ENCODE data around the gene PRKCZ.
A peak's percentile ranks its signal among the peaks of the same experiment; 100 is the strongest.

Gene PRKCZ

GRCh38 chr1:2049718-2050431, at the start of gene PRKCZ:
PRKCZ (plus strand) TSS chr1:2050411; CDS start chr1:2050631, 220 bp downstream.
- DNase-seq (peak; percentile 94), ATAC-seq (peak; percentile 94)

- DNase-seq (no peak), ATAC-seq (no peak)
These were observed 49.8 kb upstream of the PRKCZ start for GRCh38 chr1:2000432-2000831.

GRCh38 chr1:2000850-2001249, 49.4 kb upstream of the PRKCZ start:
- no peak for DNase-seq
- ATAC-seq, result no peak

- DNase-seq (no peak), ATAC-seq (no peak)
These were observed 48.3 kb upstream of the PRKCZ start for GRCh38 chr1:2001773-2002411.

GRCh38 chr1:2003541-2004131, 46.6 kb upstream of the PRKCZ start, which contains the start of gene CFAP74:
CFAP74 (minus strand) TSS chr1:2003786; CDS start chr1:1990956, 12,830 bp downstream.
- ATAC-seq (peak; percentile 49), DNase-seq (peak; percentile 40)

GRCh38 chr1:2004856-2005255, 45.4 kb upstream of the PRKCZ start:
- DNase-seq (no peak), ATAC-seq (no peak)

GRCh38 chr1:2009101-2010053, 40.8 kb upstream of the PRKCZ start:
- ATAC-seq (no peak), DNase-seq (no peak)

GRCh38 chr1:2014181-2014580, 36.0 kb upstream of the PRKCZ start:
- DNase-seq (no peak), ATAC-seq (no peak)

GRCh38 chr1:2014741-2015735, 35.2 kb upstream of the PRKCZ start:
- ATAC-seq, result no peak
- DNase-seq, result no peak

GRCh38 chr1:2016123-2016522, 34.1 kb upstream of the PRKCZ start:
- DNase-seq (no peak), ATAC-seq (no peak)

GRCh38 chr1:2018217-2019171, 31.7 kb upstream of the PRKCZ start:
- ATAC-seq (no peak), DNase-seq (no peak)

GRCh38 chr1:2019172-2019543, 31.1 kb upstream of the PRKCZ start, which contains the start of gene GABRD:
GABRD (plus strand) TSS chr1:2019345; CDS start chr1:2019424, 79 bp downstream.
- peak; percentile 37 for DNase-seq
- no peak for ATAC-seq

GRCh38 chr1:2019571-2020309, 30.5 kb upstream of the PRKCZ start:
- no peak for ATAC-seq

GRCh38 chr1:2020310-2020655, 29.9 kb upstream of the PRKCZ start:
- no peak for DNase-seq
- ATAC-seq, result no peak

More at GRCh38 chr1:2019571-2020309, 30.5 kb upstream of the PRKCZ start:
- DNase-seq, result no peak

GRCh38 chr1:2021550-2021949, 28.7 kb upstream of the PRKCZ start:
- ATAC-seq, result no peak
- DNase-seq, result no peak

- DNase-seq (no peak), ATAC-seq (no peak)
These were observed 28.0 kb upstream of the PRKCZ start for GRCh38 chr1:2022063-2022770.

- no peak for ATAC-seq
- no peak for DNase-seq
These were observed 27.0 kb upstream of the PRKCZ start for GRCh38 chr1:2023187-2023586.

GRCh38 chr1:2024451-2024850, 25.8 kb upstream of the PRKCZ start:
- DNase-seq, result no peak
- no peak for ATAC-seq

Measured in stimulated activated naive CD8-positive, alpha-beta T cell treated with anti-CD3 and anti-CD28 coated beads, Interleukin-15, Interleukin-2, amounts not matched to agents 100 U/mL and 50 U/mL, for 24 hours (primary cell).